PFSK-1 (cell line): ENCODE measurements around the gene RAB3C.

Source experiments
- FOXP2 ChIP-seq: optimal IDR thresholded peaks from 2 replicates; pipeline ENCODE3; 2011; ENCODE audit warnings: borderline replicate concordance, control low read depth, inconsistent platforms; ENCODE audit not compliant: insufficient read depth; ENCODE audit errors: extremely low read length, extremely low read depth
- POLR2AphosphoS5 ChIP-seq: IDR thresholded peaks from 2 replicates; pipeline ENCODE4 v1.6.1; 2012; ENCODE audit warnings: low read depth, mild to moderate bottlenecking, control low read depth, low read length, moderate library complexity
- SIN3A ChIP-seq: IDR thresholded peaks from 2 replicates; pipeline ENCODE4 v1.6.1; 2012; ENCODE audit warnings: mild to moderate bottlenecking, low read length, moderate library complexity, borderline replicate concordance; ENCODE audit not compliant: insufficient read depth
- TAF1 ChIP-seq: IDR thresholded peaks from 2 replicates; pipeline ENCODE4 v1.6.1; 2012; ENCODE audit warnings: low read length, control low read depth, borderline replicate concordance; ENCODE audit not compliant: insufficient read depth
- TF ChIP-seq, protein P1 (sequence below), 2 experiments: IDR thresholded peaks; 2 replicates each; pipeline versions ENCODE4 v1.6.1 to v1.8.0; 2011 to 2012; ENCODE audit warnings: low read depth in 2 of 2, low read length in 2 of 2, control low read depth in 1 of 2, inconsistent platforms in 1 of 2, mild to moderate bottlenecking in 1 of 2, moderate library complexity in 1 of 2; ENCODE audit not compliant: insufficient read depth in 1 of 2

RAB3C gene

DNA sequence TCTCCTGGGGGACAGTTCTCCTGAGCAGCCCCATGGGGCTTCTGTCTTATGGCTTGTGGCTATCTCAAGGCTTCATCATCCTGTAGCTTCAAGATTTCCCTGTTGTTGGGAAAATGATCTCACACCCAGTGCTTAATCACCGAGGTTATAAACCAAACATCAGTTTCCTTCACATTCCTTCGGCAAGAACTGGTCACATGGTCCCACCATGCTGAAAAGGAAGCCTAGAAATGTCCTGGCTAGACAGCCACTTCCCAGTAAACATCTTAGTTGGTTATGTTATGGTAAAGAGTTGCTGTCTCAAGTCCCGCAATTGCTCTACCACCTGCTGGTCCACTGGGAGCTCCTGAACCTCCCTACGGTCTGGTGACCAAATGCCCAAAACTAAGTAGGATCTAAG lies 66.0 kb downstream of the RAB3C start:
- no peak; the same call in 1 of the 2 replicates for TF ChIP-seq SIN3A
- TF ChIP-seq FOXP2: no peak
- TF ChIP-seq TAF1: no peak
- TF ChIP-seq, protein P1, sequence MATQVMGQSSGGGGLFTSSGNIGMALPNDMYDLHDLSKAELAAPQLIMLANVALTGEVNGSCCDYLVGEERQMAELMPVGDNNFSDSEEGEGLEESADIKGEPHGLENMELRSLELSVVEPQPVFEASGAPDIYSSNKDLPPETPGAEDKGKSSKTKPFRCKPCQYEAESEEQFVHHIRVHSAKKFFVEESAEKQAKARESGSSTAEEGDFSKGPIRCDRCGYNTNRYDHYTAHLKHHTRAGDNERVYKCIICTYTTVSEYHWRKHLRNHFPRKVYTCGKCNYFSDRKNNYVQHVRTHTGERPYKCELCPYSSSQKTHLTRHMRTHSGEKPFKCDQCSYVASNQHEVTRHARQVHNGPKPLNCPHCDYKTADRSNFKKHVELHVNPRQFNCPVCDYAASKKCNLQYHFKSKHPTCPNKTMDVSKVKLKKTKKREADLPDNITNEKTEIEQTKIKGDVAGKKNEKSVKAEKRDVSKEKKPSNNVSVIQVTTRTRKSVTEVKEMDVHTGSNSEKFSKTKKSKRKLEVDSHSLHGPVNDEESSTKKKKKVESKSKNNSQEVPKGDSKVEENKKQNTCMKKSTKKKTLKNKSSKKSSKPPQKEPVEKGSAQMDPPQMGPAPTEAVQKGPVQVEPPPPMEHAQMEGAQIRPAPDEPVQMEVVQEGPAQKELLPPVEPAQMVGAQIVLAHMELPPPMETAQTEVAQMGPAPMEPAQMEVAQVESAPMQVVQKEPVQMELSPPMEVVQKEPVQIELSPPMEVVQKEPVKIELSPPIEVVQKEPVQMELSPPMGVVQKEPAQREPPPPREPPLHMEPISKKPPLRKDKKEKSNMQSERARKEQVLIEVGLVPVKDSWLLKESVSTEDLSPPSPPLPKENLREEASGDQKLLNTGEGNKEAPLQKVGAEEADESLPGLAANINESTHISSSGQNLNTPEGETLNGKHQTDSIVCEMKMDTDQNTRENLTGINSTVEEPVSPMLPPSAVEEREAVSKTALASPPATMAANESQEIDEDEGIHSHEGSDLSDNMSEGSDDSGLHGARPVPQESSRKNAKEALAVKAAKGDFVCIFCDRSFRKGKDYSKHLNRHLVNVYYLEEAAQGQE (IDR thresholded peaks at IDR 0.05; ENCODE audit: insufficient read depth in 1 of 2, low read depth in 2 of 2, low read length in 2 of 2): no peak
- TF ChIP-seq POLR2AphosphoS5: no peak

DNA sequence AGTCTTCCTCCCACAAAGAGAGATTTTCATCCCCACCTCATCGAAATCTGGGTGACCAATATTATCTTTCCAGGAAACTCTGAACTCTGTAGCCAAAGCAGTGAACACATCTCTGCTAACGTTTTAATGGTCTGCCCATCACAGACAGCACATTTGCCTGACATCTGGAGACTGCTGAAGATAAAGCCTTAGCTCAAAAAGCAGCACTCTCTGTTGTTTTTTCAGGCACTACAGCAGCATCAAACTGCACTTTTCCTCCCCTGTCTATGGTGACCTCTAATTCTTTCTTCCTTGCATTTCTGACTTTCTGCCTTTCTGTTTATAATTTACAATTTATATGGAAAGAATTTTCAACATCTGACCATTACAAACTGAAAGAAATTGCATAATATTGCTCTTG lies 66.8 kb downstream of the RAB3C start:
- TF ChIP-seq POLR2AphosphoS5 (no peak), FOXP2 (no peak)

DNA sequence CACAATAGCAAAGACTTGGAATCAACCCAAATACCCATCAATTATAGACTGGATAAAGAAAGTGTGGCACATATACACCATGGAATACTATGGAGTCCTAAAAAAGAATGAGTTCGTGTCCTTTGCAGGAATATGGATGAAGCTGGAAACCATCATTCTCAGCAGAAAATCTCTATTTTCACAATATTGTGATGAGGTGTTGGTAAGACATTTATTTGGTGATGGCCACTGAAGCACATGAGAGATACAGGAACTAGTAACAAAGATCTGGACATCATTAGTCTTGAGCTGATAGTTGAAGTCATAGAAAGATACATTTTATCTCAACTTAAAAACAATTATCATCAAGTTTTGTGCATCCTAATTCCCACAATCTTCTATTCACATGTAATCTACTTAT lies 70.6 kb downstream of the RAB3C start:
- TF ChIP-seq, protein P1 (IDR thresholded peaks at IDR 0.05; ENCODE audit: insufficient read depth in 1 of 2, low read depth in 2 of 2, low read length in 2 of 2): no peak
- TF ChIP-seq POLR2AphosphoS5 (no peak), FOXP2 (no peak), SIN3A (no peak), TAF1 (no peak)

DNA sequence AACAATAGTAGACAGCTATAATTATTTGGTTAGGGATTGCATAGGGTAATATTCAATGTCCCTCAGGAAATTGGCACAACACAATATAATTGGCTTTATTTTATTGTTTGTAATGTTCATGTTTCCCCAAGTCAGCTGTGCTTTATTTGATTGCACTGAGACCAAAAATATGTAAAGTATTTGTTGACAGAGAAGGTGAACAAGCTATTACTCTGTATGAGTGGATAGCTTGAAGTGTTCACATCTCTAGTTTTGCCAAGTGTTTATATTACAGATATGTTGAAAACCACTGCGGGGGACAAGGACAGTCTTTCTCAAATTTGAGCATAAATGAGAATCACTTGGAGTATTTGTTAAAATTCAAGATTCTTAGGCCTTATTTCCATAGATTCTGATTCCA lies 83.3 kb downstream of the RAB3C start:
- TF ChIP-seq FOXP2: no peak
- no peak for TF ChIP-seq TAF1
- TF ChIP-seq POLR2AphosphoS5: no peak
- no peak for TF ChIP-seq SIN3A
- TF ChIP-seq, protein P1 (IDR thresholded peaks at IDR 0.05; ENCODE audit: insufficient read depth in 1 of 2, low read depth in 2 of 2, low read length in 2 of 2): no peak

DNA sequence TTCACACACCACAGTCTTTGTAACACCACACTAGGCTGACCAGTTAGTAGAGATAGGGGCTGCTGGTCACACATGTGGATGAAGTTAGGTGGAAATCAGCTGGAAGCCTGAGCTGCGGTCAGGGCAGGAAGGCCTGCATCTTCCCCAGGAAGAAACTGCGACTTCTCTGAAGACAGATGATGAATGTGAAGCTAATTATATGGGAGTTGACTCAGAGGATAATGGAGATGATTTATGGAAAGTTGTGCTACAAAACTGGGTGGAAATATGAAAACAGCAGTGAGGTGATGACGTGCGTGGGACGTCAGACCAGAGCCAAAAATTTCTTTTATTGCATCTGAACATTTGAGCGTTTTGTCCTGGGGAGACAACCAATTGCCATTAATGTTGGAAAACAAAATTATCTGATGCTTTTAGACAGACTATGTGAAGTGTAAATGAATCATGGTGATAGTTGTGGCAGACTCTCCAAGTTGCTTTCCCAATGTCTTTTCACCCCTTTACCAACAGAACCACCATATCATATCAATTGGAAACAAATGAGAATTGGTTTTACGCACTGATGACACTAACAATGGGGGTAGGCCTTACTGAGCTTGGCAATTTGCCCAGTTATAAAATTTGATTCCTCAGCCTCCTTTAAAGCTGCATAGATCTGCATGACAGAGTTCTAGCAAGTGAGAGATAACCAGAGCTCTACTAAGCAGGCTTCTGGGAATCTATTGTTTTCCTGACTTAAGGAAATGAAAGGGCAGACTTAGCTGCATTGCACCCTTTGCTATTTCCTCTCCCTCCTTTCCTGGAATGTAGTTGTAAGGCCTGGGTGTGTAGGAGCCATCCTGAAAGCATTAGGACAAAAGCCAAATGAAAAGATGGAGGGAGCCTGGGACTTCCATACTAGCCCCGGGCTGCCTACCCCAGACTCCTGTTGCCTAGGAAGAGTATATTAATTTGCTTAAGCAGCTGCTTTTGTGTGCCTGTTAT lies 84.0 kb downstream of the RAB3C start:
- TF ChIP-seq TAF1 (no peak), FOXP2 (peak; percentile 59), SIN3A (peak; percentile 50; the same call in 1 of the 2 replicates), POLR2AphosphoS5 (peak; percentile 43)
- TF ChIP-seq, protein P1 (IDR thresholded peaks at IDR 0.05; ENCODE audit: insufficient read depth in 1 of 2, low read depth in 2 of 2, low read length in 2 of 2): peak in 1 of 2 experiments; percentile 67; a peak in 2 of 4 replicates
